GM18951 (cell line): ENCODE results near the gene ADAM8.
"Not testable (repeated sequence)": the region's sequence is repeated elsewhere in the genome, so short reads cannot be mapped to it uniquely, and the experiment has no call there.

ENCODE experiments used
- POLR2A ChIP-seq: IDR thresholded peaks from 4 replicates; pipeline ENCODE4 v1.6.1; 2011; ENCODE audit warnings: mild to moderate bottlenecking; ENCODE audit not compliant: insufficient read length, insufficient read depth; ENCODE audit errors: extremely low read depth
- in situ Hi-C: fragments of 300-500 bp; cut with MboI; formaldehyde crosslinking; loops from one replicate; pipeline ENCODE4 v1.12.0; 2022; ENCODE audit warnings: low sequenced_read_pairs, mixed read lengths, inconsistent platforms; ENCODE audit not compliant: unreplicated experiment

The ADAM8 gene

GRCh38 chr10:133229265-133230043 is 47.2 kb downstream of the ADAM8 start:
- in situ Hi-C loops = loop anchor here (25.0 kb wide), 1 partner anchor 317 kb away; no protein-coding TSS in a partner anchor
- no peak for TF ChIP-seq POLR2A

- in situ Hi-C loops = loop anchor here (25.0 kb wide), 1 partner anchor 315 kb away; no protein-coding TSS in a partner anchor
Observed at GRCh38 chr10:133227256-133227655, 49.4 kb downstream of the ADAM8 start.

GRCh38 chr10:133226251-133226808 is 50.3 kb downstream of the ADAM8 start:
- in situ Hi-C loops = loop anchor here (25.0 kb wide), 1 partner anchor 314 kb away; no protein-coding TSS in a partner anchor

More at GRCh38 chr10:133227256-133227655, 49.4 kb downstream of the ADAM8 start:
- no peak for TF ChIP-seq POLR2A

GRCh38 chr10:133225707-133226191 is 50.9 kb downstream of the ADAM8 start:
- in situ Hi-C loops = loop anchor here (25.0 kb wide), 1 partner anchor 313 kb away; no protein-coding TSS in a partner anchor

More at GRCh38 chr10:133226251-133226808, 50.3 kb downstream of the ADAM8 start:
- TF ChIP-seq POLR2A = no peak

GRCh38 chr10:133224756-133225372 is 51.8 kb downstream of the ADAM8 start:
- TF ChIP-seq POLR2A = no peak
- in situ Hi-C loops = loop anchor here (25.0 kb wide), 1 partner anchor 313 kb away; no protein-coding TSS in a partner anchor

More at GRCh38 chr10:133225707-133226191, 50.9 kb downstream of the ADAM8 start:
- TF ChIP-seq POLR2A = no peak

GRCh38 chr10:133224076-133224475 is 52.6 kb downstream of the ADAM8 start:
- in situ Hi-C loops = no loop called here
- no peak for TF ChIP-seq POLR2A

GRCh38 chr10:133221756-133222155 is 54.9 kb downstream of the ADAM8 start:
- in situ Hi-C loops = not testable (repeated sequence)

- TF ChIP-seq POLR2A = no peak
- in situ Hi-C loops = no loop called here
Observed at GRCh38 chr10:133221331-133221730, 55.3 kb downstream of the ADAM8 start.

- in situ Hi-C loops = no loop called here
- no peak for TF ChIP-seq POLR2A
Observed at GRCh38 chr10:133219782-133220181, 56.9 kb downstream of the ADAM8 start.

- in situ Hi-C loops = no loop called here
- TF ChIP-seq POLR2A = no peak
Observed at GRCh38 chr10:133218891-133219290, 57.8 kb downstream of the ADAM8 start.

- no peak for TF ChIP-seq POLR2A
- in situ Hi-C loops = no loop called here
Observed at GRCh38 chr10:133217800-133218589, 58.7 kb downstream of the ADAM8 start.

GRCh38 chr10:133216776-133217175 is 59.9 kb downstream of the ADAM8 start:
- no peak for TF ChIP-seq POLR2A
- in situ Hi-C loops = no loop called here

GRCh38 chr10:133215586-133215985 is 61.1 kb downstream of the ADAM8 start:
- in situ Hi-C loops = no loop called here
- no peak for TF ChIP-seq POLR2A
